C4-2B (cell line): ENCODE data around the gene DCK.

ENCODE experiments used
- CTCF ChIP-seq: fragments of 450-650 bp; conservative IDR thresholded peaks from 2 replicates; pipeline ENCODE4 v1.5.1; 2017; ENCODE audit warnings: mild to moderate bottlenecking
- ZFX ChIP-seq: fragments of 450-650 bp; IDR thresholded peaks from 2 replicates; pipeline ENCODE4 v1.6.1; 2017

DNA sequence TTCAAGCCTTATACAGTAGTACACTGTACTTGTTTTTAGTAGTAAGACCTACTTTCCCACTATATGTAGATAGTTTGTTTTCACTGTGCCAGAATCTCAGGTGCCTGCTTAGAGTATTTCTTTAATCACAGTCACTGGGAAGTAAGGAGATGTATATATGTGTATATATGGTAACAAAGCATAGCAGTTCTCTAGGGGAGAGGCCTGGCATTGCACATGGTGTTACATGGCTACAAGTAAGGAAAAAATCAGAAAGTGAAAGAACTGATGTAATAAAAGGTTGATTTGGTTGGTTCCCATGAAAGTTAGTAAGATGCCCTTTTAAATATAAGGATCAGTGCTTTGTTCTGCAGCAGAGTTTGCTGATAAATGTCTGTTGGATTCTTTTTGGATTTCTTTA, 9.3 kb upstream of the DCK start:
- TF ChIP-seq CTCF (no peak), ZFX (no peak)
